Right renal pelvis (tissue), 4 donors: Measurements from ENCODE around the gene MIER2. TPM values are rescaled to one million over a fixed set of nuclear protein-coding genes. Genes with fewer than 3 reads are reported as not detected.
A peak's percentile ranks its signal among the peaks of the same experiment; 100 is the strongest.
"Not testable (repeated sequence)": the region's sequence is repeated elsewhere in the genome, so short reads cannot be mapped to it uniquely, and the experiment has no call there.

ENCODE experiments used
- DNase-seq, 4 donors: peaks; one replicate each; pipeline ENCODE4 v3.0.0-alpha.2; 2013; ENCODE audit warnings: low read depth in 4 of 4, low spot score in 3 of 4, missing footprints in 1 of 4
- polyA plus RNA-seq, 4 donors: library from polyadenylated mRNA; unstranded; fragments of 120-200 nt; gene quantifications; one replicate each; pipeline ENCODE4 v1.2.1, GENCODE V29; 2013; ENCODE audit not compliant: insufficient read length in 4 of 4

MIER2 gene
- polyA plus RNA-seq, 4 donors: 23.6 to 32.8 (median 24.5) TPM

GRCh38 chr19:289651-290371 is 54.8 kb downstream of the MIER2 start:
- no peak for DNase-seq

- DNase-seq: no peak
Measured at GRCh38 chr19:288911-289310, 55.7 kb downstream of the MIER2 start.

- no peak for DNase-seq
Measured at GRCh38 chr19:287381-287871, 57.2 kb downstream of the MIER2 start.

GRCh38 chr19:283395-283794 is 61.2 kb downstream of the MIER2 start:
- no peak for DNase-seq

- DNase-seq: no peak
Measured at GRCh38 chr19:282501-282900, 62.1 kb downstream of the MIER2 start.

GRCh38 chr19:281992-282391 is 62.6 kb downstream of the MIER2 start:
- DNase-seq: no peak

GRCh38 chr19:281156-281853 is 63.3 kb downstream of the MIER2 start:
- no peak for DNase-seq

GRCh38 chr19:280541-281009 is 64.0 kb downstream of the MIER2 start:
- no peak for DNase-seq

GRCh38 chr19:279656-280055 is 64.9 kb downstream of the MIER2 start:
- no peak for DNase-seq

GRCh38 chr19:279231-279630 is 65.4 kb downstream of the MIER2 start:
- no peak for DNase-seq

GRCh38 chr19:277581-278165 is 66.9 kb downstream of the MIER2 start:
- peak in 3 of 4 donors; percentile 54 to 70 (median 61) for DNase-seq

- no peak for DNase-seq
Measured at GRCh38 chr19:277131-277530, 67.5 kb downstream of the MIER2 start.

- no peak for DNase-seq
Measured at GRCh38 chr19:275958-276646, 68.5 kb downstream of the MIER2 start.

- DNase-seq: no peak
Measured at GRCh38 chr19:275000-275399, 69.6 kb downstream of the MIER2 start.

GRCh38 chr19:273393-273792 is 71.2 kb downstream of the MIER2 start:
- DNase-seq: no peak

GRCh38 chr19:271856-272255 is 72.7 kb downstream of the MIER2 start:
- DNase-seq: no peak

- DNase-seq: not testable (repeated sequence)
Measured at GRCh38 chr19:270766-271318, 73.8 kb downstream of the MIER2 start.

GRCh38 chr19:269241-269640 is 75.4 kb downstream of the MIER2 start:
- DNase-seq: no peak

GRCh38 chr19:262125-262524 is 82.5 kb downstream of the MIER2 start:
- DNase-seq: no peak

GRCh38 chr19:256804-257203 is 87.8 kb downstream of the MIER2 start:
- DNase-seq: not testable (repeated sequence)
